ENCODE measurements around the gene FTSJ3. TPM values are rescaled to one million over a fixed set of nuclear protein-coding genes. Genes with fewer than 3 reads are reported as not detected.
"Not testable (repeated sequence)": the region's sequence is repeated elsewhere in the genome, so short reads cannot be mapped to it uniquely, and the experiment has no call there.

Gene FTSJ3
- total and polyA plus RNA-seq, 2 donors (not counting 1 experiment from before 2014, with no cell fraction given) = 37.8 to 61.8 TPM

DNA sequence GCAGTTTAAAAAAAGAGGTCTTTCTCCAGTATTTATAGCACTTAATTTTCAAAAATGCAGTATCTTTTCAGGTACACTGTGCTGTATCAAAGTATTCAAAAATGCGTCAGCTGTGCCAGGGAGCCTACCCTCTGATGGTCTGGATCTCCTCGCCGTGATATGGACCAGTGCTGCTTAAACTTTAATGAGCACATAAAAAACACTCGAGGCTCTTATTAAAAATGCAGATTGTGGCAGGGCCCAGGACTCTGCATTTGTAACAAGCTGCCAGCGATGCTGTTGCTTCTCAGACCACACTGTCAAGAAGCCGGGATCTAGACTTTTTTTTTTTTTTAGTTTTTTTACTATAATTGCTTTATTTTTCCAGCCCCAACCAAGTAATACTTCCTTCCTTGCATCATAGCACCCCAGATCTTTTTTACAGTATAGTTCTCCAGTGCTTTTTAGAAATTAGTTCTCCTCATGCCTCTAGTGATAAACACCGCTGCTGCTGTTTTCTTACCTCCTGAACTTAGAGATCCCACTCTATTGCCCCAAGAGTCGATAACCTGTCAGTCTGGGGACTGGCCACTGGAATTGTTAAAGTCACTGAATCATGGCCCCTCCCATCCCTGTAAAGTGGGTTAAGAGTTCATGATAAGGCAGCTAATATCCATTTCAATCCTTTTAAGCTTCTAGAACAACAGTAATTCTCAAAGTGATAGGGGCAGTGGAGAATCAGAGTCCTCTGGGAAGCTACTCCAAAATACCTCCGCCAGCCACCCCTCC, 16.6 kb upstream of the FTSJ3 start:
- Histone ChIP-seq H3K36me3 (ENCODE audit: control insufficient read depth, insufficient read depth, low read length) (no peaks in the 10 kb centered on the region), H3K27me3 (ENCODE audit: control insufficient read depth, insufficient read depth, low read length) (no peaks in the 10 kb centered on the region), H3K79me2 (ENCODE audit: control insufficient read depth, insufficient read depth, low read length) (peaks cover 28% of the 10 kb centered on the region), H3K9me3 (ENCODE audit: control insufficient read depth, insufficient read depth, low read depth, low read length) (no peaks in the 10 kb centered on the region), H3K4me1 (ENCODE audit: control insufficient read depth, extremely low read depth, insufficient read depth, low read length) (peaks cover 11% of the 10 kb centered on the region), H3K9ac (ENCODE audit: insufficient read depth, low read length) (no peak overlapping the region), H3K27ac (ENCODE audit: insufficient read depth, low read length) (peak overlapping the region; percentile 80), H3K4me2 (ENCODE audit: extremely low read depth, insufficient read depth, low read length) (no peak overlapping the region), H2AFZ (ENCODE audit: low read length) (no peak overlapping the region), H4K20me1 (ENCODE audit: control insufficient read depth, extremely low read depth, insufficient read depth, low read length) (no peaks in the 10 kb centered on the region), H3K4me3 (replicated peaks in 1 of 4; ENCODE audit: control extremely low read depth in 1 of 4, insufficient read depth in 1 of 4, low read depth in 3 of 4, low read length in 4 of 4) (peak overlapping the region in 2 of 4 experiments; percentile 54 to 83)
- TF ChIP-seq, protein P1, sequence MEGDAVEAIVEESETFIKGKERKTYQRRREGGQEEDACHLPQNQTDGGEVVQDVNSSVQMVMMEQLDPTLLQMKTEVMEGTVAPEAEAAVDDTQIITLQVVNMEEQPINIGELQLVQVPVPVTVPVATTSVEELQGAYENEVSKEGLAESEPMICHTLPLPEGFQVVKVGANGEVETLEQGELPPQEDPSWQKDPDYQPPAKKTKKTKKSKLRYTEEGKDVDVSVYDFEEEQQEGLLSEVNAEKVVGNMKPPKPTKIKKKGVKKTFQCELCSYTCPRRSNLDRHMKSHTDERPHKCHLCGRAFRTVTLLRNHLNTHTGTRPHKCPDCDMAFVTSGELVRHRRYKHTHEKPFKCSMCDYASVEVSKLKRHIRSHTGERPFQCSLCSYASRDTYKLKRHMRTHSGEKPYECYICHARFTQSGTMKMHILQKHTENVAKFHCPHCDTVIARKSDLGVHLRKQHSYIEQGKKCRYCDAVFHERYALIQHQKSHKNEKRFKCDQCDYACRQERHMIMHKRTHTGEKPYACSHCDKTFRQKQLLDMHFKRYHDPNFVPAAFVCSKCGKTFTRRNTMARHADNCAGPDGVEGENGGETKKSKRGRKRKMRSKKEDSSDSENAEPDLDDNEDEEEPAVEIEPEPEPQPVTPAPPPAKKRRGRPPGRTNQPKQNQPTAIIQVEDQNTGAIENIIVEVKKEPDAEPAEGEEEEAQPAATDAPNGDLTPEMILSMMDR (conservative IDR thresholded peaks at IDR 0.05 in 1 of 2, IDR thresholded peaks at IDR 0.05 in 1 of 2; ENCODE audit: low read depth in 1 of 2, low read length in 2 of 2) = no peak
- TF ChIP-seq EZH2 (IDR thresholded peaks at IDR 0.05; ENCODE audit: low read length, missing control alignments) = no peak
- no peak for DNase-seq (ENCODE audit: low read depth in 2 of 2)

DNA sequence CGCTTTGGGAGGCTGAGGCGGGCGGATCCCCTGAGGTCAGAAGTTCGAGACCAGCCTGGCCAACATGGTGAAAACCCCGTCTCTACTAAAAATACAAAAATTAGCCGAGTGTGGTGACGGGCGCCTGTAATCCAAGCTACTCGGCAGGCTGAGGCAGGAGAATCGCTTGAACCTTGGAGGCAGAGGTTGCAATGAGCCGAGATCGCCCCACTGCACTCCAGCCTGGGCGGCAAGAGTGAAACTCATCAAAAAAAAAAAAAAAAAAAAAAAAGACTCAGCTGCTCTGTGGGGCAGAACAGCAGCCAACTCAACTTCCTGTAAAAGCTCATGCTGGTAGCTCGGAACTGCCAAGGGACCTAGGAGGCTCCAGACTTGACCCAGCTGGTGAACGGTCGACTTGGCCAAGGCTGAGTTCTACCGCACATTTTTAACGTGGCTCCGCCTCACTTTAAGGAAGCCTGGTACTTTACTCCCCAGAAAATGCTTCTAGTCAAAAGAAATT, 16.0 kb upstream of the FTSJ3 start:
- DNase-seq (ENCODE audit: low read depth in 2 of 2) = peak; percentile 68 to 95
- not testable (repeated sequence) for H3K36me3 ChIP-seq (ENCODE audit: control insufficient read depth, insufficient read depth, low read length); H3K27me3 ChIP-seq (ENCODE audit: control insufficient read depth, insufficient read depth, low read length); H3K9me3 ChIP-seq (ENCODE audit: control insufficient read depth, insufficient read depth, low read depth, low read length); H4K20me1 ChIP-seq (ENCODE audit: control insufficient read depth, extremely low read depth, insufficient read depth, low read length)
- H3K4me2 ChIP-seq (ENCODE audit: extremely low read depth, insufficient read depth, low read length) = peak overlapping the region; percentile 49
- H3K4me3 ChIP-seq (replicated peaks in 1 of 4; ENCODE audit: control extremely low read depth in 1 of 4, insufficient read depth in 1 of 4, low read depth in 3 of 4, low read length in 4 of 4) = peak overlapping the region; percentile 27 to 83 (median 44)
- H3K79me2 ChIP-seq (ENCODE audit: control insufficient read depth, insufficient read depth, low read length) = peaks cover 32% of the 10 kb centered on the region
- peak overlapping the region; percentile 5 for H3K9ac ChIP-seq (ENCODE audit: insufficient read depth, low read length)
- H3K4me1 ChIP-seq (ENCODE audit: control insufficient read depth, extremely low read depth, insufficient read depth, low read length) = peaks cover 16% of the 10 kb centered on the region
- H2AFZ ChIP-seq (ENCODE audit: low read length) = peak overlapping the region; percentile 11
- peak overlapping the region; percentile 80 for H3K27ac ChIP-seq (ENCODE audit: insufficient read depth, low read length)

DNA sequence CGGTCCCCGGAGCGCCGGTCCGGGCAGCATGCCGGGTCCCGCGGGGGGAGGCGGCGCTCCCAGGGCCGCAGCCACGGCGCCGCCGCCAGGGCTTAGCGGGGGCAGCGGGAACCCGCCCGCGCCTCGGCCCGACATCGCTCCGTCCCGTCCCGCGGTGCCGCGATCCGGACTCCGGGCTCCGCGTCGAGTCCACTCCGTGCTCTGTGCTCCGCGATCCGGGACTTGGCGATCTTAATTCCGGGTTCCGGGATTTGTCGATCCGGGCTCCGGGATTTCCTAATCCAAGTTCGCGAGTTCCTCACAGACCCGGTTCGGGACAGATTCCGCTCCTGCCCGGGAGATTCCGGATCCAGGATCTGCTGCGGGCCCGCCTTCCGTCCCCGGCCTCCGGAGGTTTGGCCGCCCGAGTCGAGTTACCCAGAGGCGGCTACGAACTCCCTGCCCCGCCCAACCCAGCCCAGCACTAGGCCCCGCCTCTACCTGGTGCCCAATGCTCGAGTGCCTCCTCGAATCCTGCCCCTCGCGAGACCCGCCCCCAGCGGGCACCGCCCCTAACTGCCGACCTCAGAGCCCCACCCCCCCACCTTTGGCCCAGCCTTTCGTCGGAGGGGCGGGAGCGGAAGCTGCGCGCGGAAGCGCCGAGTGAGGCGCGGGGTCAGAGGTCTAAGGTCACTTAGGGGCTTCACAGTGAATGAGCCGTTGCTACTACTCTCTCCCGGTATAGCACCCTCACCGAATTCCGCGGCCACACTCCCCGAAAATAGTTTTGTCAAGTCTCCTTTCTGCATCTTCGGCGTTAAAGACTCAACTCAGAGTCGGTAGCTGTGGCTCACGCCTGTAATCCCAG, 15.3 kb upstream of the FTSJ3 start, which contains the start of gene SMARCD2:
Gene SMARCD2 (minus strand): TSS at position 146 of the 847 bp plus-strand sequence. CDS start 11 bp downstream, at position 135.
- Histone ChIP-seq H3K4me1 (ENCODE audit: control insufficient read depth, extremely low read depth, insufficient read depth, low read length) (peaks cover 20% of the 10 kb centered on the region), H4K20me1 (ENCODE audit: control insufficient read depth, extremely low read depth, insufficient read depth, low read length) (no peaks in the 10 kb centered on the region), H3K27me3 (ENCODE audit: control insufficient read depth, insufficient read depth, low read length) (no peaks in the 10 kb centered on the region), H3K36me3 (ENCODE audit: control insufficient read depth, insufficient read depth, low read length) (no peaks in the 10 kb centered on the region), H3K79me2 (ENCODE audit: control insufficient read depth, insufficient read depth, low read length) (peaks cover 39% of the 10 kb centered on the region), H2AFZ (ENCODE audit: low read length) (peak within 1 kb of the TSS; percentile 11), H3K4me3 (replicated peaks in 1 of 4; ENCODE audit: control extremely low read depth in 1 of 4, insufficient read depth in 1 of 4, low read depth in 3 of 4, low read length in 4 of 4) (peak within 1 kb of the TSS; percentile 53 to 83 (median 76)), H3K27ac (ENCODE audit: insufficient read depth, low read length) (peak within 1 kb of the TSS; percentile 80), H3K4me2 (ENCODE audit: extremely low read depth, insufficient read depth, low read length) (peak within 1 kb of the TSS; percentile 96), H3K9me3 (ENCODE audit: control insufficient read depth, insufficient read depth, low read depth, low read length) (no peaks in the 10 kb centered on the region), H3K9ac (ENCODE audit: insufficient read depth, low read length) (peak within 1 kb of the TSS; percentile 67)
- peak; percentile 100 for DNase-seq (ENCODE audit: low read depth in 2 of 2)
- TF ChIP-seq EZH2 (IDR thresholded peaks at IDR 0.05; ENCODE audit: low read length, missing control alignments) = no peak
- TF ChIP-seq, protein P1 (conservative IDR thresholded peaks at IDR 0.05 in 1 of 2, IDR thresholded peaks at IDR 0.05 in 1 of 2; ENCODE audit: low read depth in 1 of 2, low read length in 2 of 2) = no peak
